IPS DF 4.7 (cell line): ENCODE measurements around the gene ZNF536.

Experiments used
- DNase-seq: peaks from one replicate; pipeline ENCODE4 v3.0.0-alpha.2; 2013; ENCODE audit warnings: low spot score; ENCODE audit errors: extremely low read depth

Gene ZNF536

GRCh38 chr19:30371960-30372824 lies at the start of gene ZNF536:
Gene ZNF536 (plus strand): TSS chr19:30372384. CDS start chr19:30443563, 71,179 bp downstream.
- DNase-seq: no peak

GRCh38 chr19:30322641-30323320 lies 49.4 kb upstream of the ZNF536 start:
- DNase-seq: no peak

GRCh38 chr19:30323904-30324303 lies 48.3 kb upstream of the ZNF536 start:
- DNase-seq: no peak

- DNase-seq: no peak
These were observed 47.2 kb upstream of the ZNF536 start for GRCh38 chr19:30324982-30325381.

GRCh38 chr19:30325676-30326392 lies 46.4 kb upstream of the ZNF536 start:
- DNase-seq: no peak

GRCh38 chr19:30326393-30326710 lies 45.8 kb upstream of the ZNF536 start:
- DNase-seq: no peak

- no peak for DNase-seq
These were observed 44.9 kb upstream of the ZNF536 start for GRCh38 chr19:30327331-30327730.

GRCh38 chr19:30328096-30328495 lies 44.1 kb upstream of the ZNF536 start:
- no peak for DNase-seq

GRCh38 chr19:30330266-30330665 lies 41.9 kb upstream of the ZNF536 start:
- no peak for DNase-seq

- no peak for DNase-seq
These were observed 39.5 kb upstream of the ZNF536 start for GRCh38 chr19:30332445-30333234.

- no peak for DNase-seq
These were observed 38.7 kb upstream of the ZNF536 start for GRCh38 chr19:30333291-30334065.

GRCh38 chr19:30334841-30335240 lies 37.3 kb upstream of the ZNF536 start:
- DNase-seq: no peak

- no peak for DNase-seq
These were observed 36.8 kb upstream of the ZNF536 start for GRCh38 chr19:30335306-30335886.

- no peak for DNase-seq
These were observed 35.9 kb upstream of the ZNF536 start for GRCh38 chr19:30336290-30336689.

GRCh38 chr19:30338041-30338456 lies 34.1 kb upstream of the ZNF536 start:
- DNase-seq: no peak

GRCh38 chr19:30338878-30339623 lies 33.1 kb upstream of the ZNF536 start:
- no peak for DNase-seq

- no peak for DNase-seq
These were observed 32.3 kb upstream of the ZNF536 start for GRCh38 chr19:30339624-30340525.

- no peak for DNase-seq
These were observed 31.2 kb upstream of the ZNF536 start for GRCh38 chr19:30340771-30341561.
